A549 (cell line): ENCODE results near the gene REPS1. TPM values are rescaled to one million over a fixed set of nuclear protein-coding genes. Genes with fewer than 3 reads are reported as not detected.

Experiments used
- ATAC-seq, 2 experiments: fragments of 200-7000 bp in 1 of 2; fragments of >200 bp in 1 of 2; cut with Nextera tagmentation in 1 of 2; cut with Tn5 transposase in 1 of 2; 3 replicates each; pipeline versions ENCODE4 v1.8.0 to v1.9.1; 2018 to 2020; ENCODE audit warnings: mild to moderate bottlenecking in 1 of 2, moderate library complexity in 1 of 2
- CTCF ChIA-PET: fragments of 300-600 bp; sonication (Branson Sonifier 250); formaldehyde crosslinking; extraction: SDS; loops from one replicate; lab custom pipeline; 2021; ENCODE audit warnings: antibody characterized with exemption, inconsistent platforms; lab: Yijun Ruan, JAX
- POLR2A ChIA-PET: fragments of 350-600 bp; formaldehyde crosslinking; extraction: SDS; loops from one replicate; lab custom pipeline; 2021; ENCODE audit warnings: antibody characterized with exemption, inconsistent platforms; lab: Yijun Ruan, JAX
- DNase-seq, 2 experiments: peaks; one replicate each; pipeline versions ENCODE4 v3.0.0 to v3.0.0-alpha.2; 2011 to 2016; ENCODE audit warnings: low read depth in 1 of 2, low spot score in 1 of 2
- FAIRE-seq: peaks from 2 replicates; lab custom pipeline; 2011; peaks lifted over from hg19 to GRCh38; lab: Jason Lieb, UNC
- H3K27ac ChIP-seq, 2 experiments: fragments of >200 bp; sonication (Bioruptor Twin); formaldehyde crosslinking; 3 replicates each; pipeline ENCODE4 v1.5.1; 2016 to 2017
- H3K4me1 ChIP-seq: fragments of >200 bp; sonication (Bioruptor Twin); formaldehyde crosslinking; 3 replicates; pipeline ENCODE4 v1.6.1; 2016
- H3K4me2 ChIP-seq: fragments of >200 bp; sonication (Bioruptor Twin); formaldehyde crosslinking; 3 replicates; pipeline ENCODE4 v1.6.1; 2016
- H3K4me3 ChIP-seq: fragments of >200 bp; sonication (Bioruptor Twin); formaldehyde crosslinking; 3 replicates; pipeline ENCODE4 v1.5.1; 2016
- H3K9me3 ChIP-seq: fragments of >200 bp; sonication (Bioruptor Twin); formaldehyde crosslinking; 3 replicates; pipeline ENCODE4 v1.6.1; 2016
- ATOH8 ChIP-seq: fragments of 250-450 bp; sonication (Bioruptor Pico); IDR thresholded peaks from 2 replicates; pipeline ENCODE4 v1.5.0; 2020; ENCODE audit warnings: low read depth, mild to moderate bottlenecking, moderate library complexity
- CBX2 ChIP-seq: fragments of 200-600 bp; sonication (generic); IDR thresholded peaks from 2 replicates; pipeline ENCODE4 v1.6.1; 2016; ENCODE audit warnings: low read depth, mild to moderate bottlenecking, borderline replicate concordance
- CBX8 ChIP-seq: fragments of 200-600 bp; sonication (generic); IDR thresholded peaks from 2 replicates; pipeline ENCODE4 v1.6.1; 2016
- CHD2 ChIP-seq: fragments of 150-350 bp; IDR thresholded peaks from 2 replicates; pipeline ENCODE4 v1.6.1; 2014; ENCODE audit warnings: low read length; ENCODE audit not compliant: partially characterized antibody
- E2F6 ChIP-seq: IDR thresholded peaks from 2 replicates; pipeline ENCODE4 v1.6.1; 2012; ENCODE audit warnings: low read depth, borderline replicate concordance
- EP300 ChIP-seq, 2 experiments: fragments of >200 bp; sonication (Bioruptor Twin); formaldehyde crosslinking; IDR thresholded peaks; 2 replicates in 1 of 2; 3 replicates in 1 of 2; pipeline ENCODE4 v1.6.1; 2016 to 2017
- ESRRA ChIP-seq: fragments of 150-350 bp; IDR thresholded peaks from 2 replicates; pipeline ENCODE4 v1.6.1; 2014; ENCODE audit warnings: mild to moderate bottlenecking, low read length, borderline replicate concordance
- FOSL2 ChIP-seq, 2 experiments: fragments of 450-650 bp in 1 of 2; fragments of >200 bp in 1 of 2; sonication (Bioruptor Twin) in 1 of 2; formaldehyde crosslinking; IDR thresholded peaks; 2 replicates each; pipeline versions ENCODE4 v1.5.0 to v1.6.1; 2016 to 2020; ENCODE audit warnings: mild to moderate bottlenecking in 1 of 2, moderate library complexity in 1 of 2
- FOXS1 ChIP-seq: fragments of 250-450 bp; sonication (Bioruptor Pico); IDR thresholded peaks from 2 replicates; pipeline ENCODE4 v1.5.0; 2020; ENCODE audit warnings: mild to moderate bottlenecking, moderate library complexity
- HEYL ChIP-seq: fragments of 250-450 bp; sonication (Bioruptor Pico); IDR thresholded peaks from 2 replicates; pipeline ENCODE4 v1.8.0; 2021; ENCODE audit warnings: mild to moderate bottlenecking, moderate library complexity
- HOXA7 ChIP-seq: fragments of 250-450 bp; sonication (Bioruptor Pico); IDR thresholded peaks from 2 replicates; pipeline ENCODE4 v1.5.0; 2020; ENCODE audit warnings: mild to moderate bottlenecking, moderate library complexity
- HOXB13 ChIP-seq: fragments of 250-450 bp; sonication (Bioruptor Pico); IDR thresholded peaks from 2 replicates; pipeline ENCODE4 v1.5.0; 2020; ENCODE audit warnings: low read depth, mild to moderate bottlenecking, moderate library complexity
- HOXB5 ChIP-seq: fragments of 250-450 bp; sonication (Bioruptor Pico); IDR thresholded peaks from 2 replicates; pipeline ENCODE4 v1.5.0; 2020; ENCODE audit warnings: mild to moderate bottlenecking, moderate library complexity
- JUNB ChIP-seq: fragments of >200 bp; sonication (Bioruptor Twin); formaldehyde crosslinking; IDR thresholded peaks from 2 replicates; pipeline ENCODE4 v1.6.1; 2016
- KDM1A ChIP-seq: fragments of 200-600 bp; sonication (generic); IDR thresholded peaks from 2 replicates; pipeline ENCODE4 v1.6.1; 2016; ENCODE audit warnings: low read depth, mild to moderate bottlenecking
- MAFK ChIP-seq: fragments of 450-650 bp; IDR thresholded peaks from 2 replicates; pipeline ENCODE4 v1.6.1; 2014; ENCODE audit not compliant: partially characterized antibody
- POLR2AphosphoS2 ChIP-seq: conservative IDR thresholded peaks from 2 replicates; pipeline ENCODE4 v1.6.1; 2012; ENCODE audit warnings: low read length, improper control_type of control experiment, inconsistent platforms
- RAD21 ChIP-seq, 2 experiments: fragments of >200 bp in 1 of 2; sonication (Bioruptor Twin) in 1 of 2; formaldehyde crosslinking in 1 of 2; IDR thresholded peaks in 1 of 2; conservative IDR thresholded peaks in 1 of 2; 2 replicates in 1 of 2; 3 replicates in 1 of 2; pipeline ENCODE4 v1.6.1; 2012 to 2018; ENCODE audit warnings: inconsistent platforms in 1 of 2
- RFX5 ChIP-seq: fragments of 450-650 bp; IDR thresholded peaks from 2 replicates; pipeline ENCODE4 v1.7.1; 2014; ENCODE audit warnings: antibody characterized with exemption, mild to moderate bottlenecking, moderate library complexity
- SMC3 ChIP-seq: fragments of >200 bp; sonication (Bioruptor Twin); formaldehyde crosslinking; IDR thresholded peaks from 3 replicates; pipeline ENCODE4 v1.6.1; 2018; ENCODE audit warnings: inconsistent platforms
- TP53 ChIP-seq: fragments of 250-450 bp; sonication (Bioruptor Pico); IDR thresholded peaks from 2 replicates; pipeline ENCODE4 v1.5.0; 2021; ENCODE audit warnings: mild to moderate bottlenecking, moderate library complexity
- ZC3H11A ChIP-seq: fragments of 450-650 bp; IDR thresholded peaks from 2 replicates; pipeline ENCODE4 v1.6.1; 2014; ENCODE audit warnings: antibody characterized with exemption, mild to moderate bottlenecking
- ZFP36 ChIP-seq: fragments of 450-650 bp; IDR thresholded peaks from 2 replicates; pipeline ENCODE4 v1.6.1; 2014; ENCODE audit warnings: borderline replicate concordance; ENCODE audit not compliant: partially characterized antibody
- ZSCAN20 ChIP-seq: fragments of 250-450 bp; sonication (Bioruptor Pico); IDR thresholded peaks from 2 replicates; pipeline ENCODE4 v1.8.0; 2022; ENCODE audit warnings: mild to moderate bottlenecking, moderate library complexity
- WGBS: methylation state at CpG from one replicate; pipeline ENCODE4 v1.1.6; 2017; ENCODE audit errors: missing lambda C conversion rate; 5-methylcytosine and 5-hydroxymethylcytosine counted together
- polyA plus RNA-seq, 4 experiments: library from polyadenylated mRNA; depleted of rRNA in 3 of 4; stranded (reverse); fragments of >200 nt; fragmentation: RNase III in 1 of 4; extraction: RNeasy Plus Mini Kit Qiagen cat#74134 plus additional on column Dnase treatment in 1 of 4; gene quantifications; 2 replicates in 3 of 4; 3 replicates in 1 of 4; pipeline ENCODE4 v1.2.3, GENCODE V29; 2011 to 2017
- TF ChIP-seq, protein P1 (sequence below): fragments of >200 bp; sonication (Bioruptor Twin); formaldehyde crosslinking; IDR thresholded peaks from 3 replicates; pipeline ENCODE4 v1.5.1; 2016

Gene REPS1
- polyA plus RNA-seq, 2 of the 4 experiments (the other 2 are of a cell fraction): 16.3 to 36.4 TPM

- Histone ChIP-seq H3K4me3 (no peak overlapping the region), H3K4me1 (no peaks in the 10 kb centered on the region), H3K4me2 (no peak overlapping the region), H3K27ac (no peak overlapping the region), H3K9me3 (no peaks in the 10 kb centered on the region)
- CTCF ChIA-PET: interaction anchor here (0.5 kb wide), 1 partner anchor 27 kb away, joined by 4 read pairs; no protein-coding TSS in a partner anchor
- WGBS: 72% methylated on average over 6 of the region's 6 CpGs
- no peak for ATAC-seq
- no peak for FAIRE-seq
- DNase-seq: no peak
- POLR2A ChIA-PET: no interaction called here
- TF ChIP-seq CBX2: no peak
- no peak for TF ChIP-seq HOXB5 (CRISPR knock-in tag)
- no peak for TF ChIP-seq JUNB
- no peak for TF ChIP-seq HOXA7 (CRISPR knock-in tag)
- TF ChIP-seq EP300 (IDR thresholded peaks at IDR 0.05): no peak
- no peak for TF ChIP-seq HOXB13 (CRISPR knock-in tag)
- TF ChIP-seq SMC3: no peak
- no peak for TF ChIP-seq E2F6
- TF ChIP-seq POLR2AphosphoS2: no peak
- no peak for TF ChIP-seq CHD2
- TF ChIP-seq, protein P1, sequence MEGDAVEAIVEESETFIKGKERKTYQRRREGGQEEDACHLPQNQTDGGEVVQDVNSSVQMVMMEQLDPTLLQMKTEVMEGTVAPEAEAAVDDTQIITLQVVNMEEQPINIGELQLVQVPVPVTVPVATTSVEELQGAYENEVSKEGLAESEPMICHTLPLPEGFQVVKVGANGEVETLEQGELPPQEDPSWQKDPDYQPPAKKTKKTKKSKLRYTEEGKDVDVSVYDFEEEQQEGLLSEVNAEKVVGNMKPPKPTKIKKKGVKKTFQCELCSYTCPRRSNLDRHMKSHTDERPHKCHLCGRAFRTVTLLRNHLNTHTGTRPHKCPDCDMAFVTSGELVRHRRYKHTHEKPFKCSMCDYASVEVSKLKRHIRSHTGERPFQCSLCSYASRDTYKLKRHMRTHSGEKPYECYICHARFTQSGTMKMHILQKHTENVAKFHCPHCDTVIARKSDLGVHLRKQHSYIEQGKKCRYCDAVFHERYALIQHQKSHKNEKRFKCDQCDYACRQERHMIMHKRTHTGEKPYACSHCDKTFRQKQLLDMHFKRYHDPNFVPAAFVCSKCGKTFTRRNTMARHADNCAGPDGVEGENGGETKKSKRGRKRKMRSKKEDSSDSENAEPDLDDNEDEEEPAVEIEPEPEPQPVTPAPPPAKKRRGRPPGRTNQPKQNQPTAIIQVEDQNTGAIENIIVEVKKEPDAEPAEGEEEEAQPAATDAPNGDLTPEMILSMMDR: no peak
- TF ChIP-seq MAFK: no peak
- TF ChIP-seq, all 56 proteins: peak for 0
Measured at GRCh38 chr6:138865480-138866109, 122.5 kb downstream of the REPS1 start.

- Histone ChIP-seq H3K4me1 (no peaks in the 10 kb centered on the region), H3K9me3 (no peaks in the 10 kb centered on the region), H3K4me3 (no peak overlapping the region), H3K27ac (no peak overlapping the region), H3K4me2 (no peak overlapping the region)
- WGBS: 73% methylated on average over 6 of the region's 6 CpGs
- no peak for FAIRE-seq
- DNase-seq: no peak
- POLR2A ChIA-PET: no interaction called here
- CTCF ChIA-PET: interaction anchor here (0.6 kb wide), 2 partner anchors 22 to 787 kb away, joined by 3 to 4 read pairs; no protein-coding TSS in a partner anchor
- TF ChIP-seq ESRRA: no peak
- no peak for TF ChIP-seq SMC3
- no peak for TF ChIP-seq ZFP36
- TF ChIP-seq CBX8: no peak
- TF ChIP-seq RAD21 (conservative IDR thresholded peaks at IDR 0.05 in 1 of 2, IDR thresholded peaks at IDR 0.05 in 1 of 2): no peak
- no peak for TF ChIP-seq ZSCAN20
- no peak for TF ChIP-seq ATOH8 (CRISPR knock-in tag)
- TF ChIP-seq CBX2: no peak
- no peak for TF ChIP-seq KDM1A
- TF ChIP-seq CHD2: no peak
- TF ChIP-seq TP53 (CRISPR knock-in tag): no peak
- TF ChIP-seq RFX5: no peak
- no peak for TF ChIP-seq FOXS1
- TF ChIP-seq ZC3H11A: no peak
- TF ChIP-seq HEYL: no peak
- no peak for TF ChIP-seq FOSL2 (IDR thresholded peaks at IDR 0.05)
- TF ChIP-seq FOSL2 (CRISPR knock-in tag; IDR thresholded peaks at IDR 0.05): no peak
- ATAC-seq: no peak
Measured at GRCh38 chr6:138864343-138864890, 123.6 kb downstream of the REPS1 start.
